ENCODE measurements around the gene HRH1. TPM values are rescaled to one million over a fixed set of nuclear protein-coding genes. Genes with fewer than 3 reads are reported as not detected.

HRH1 gene
- polyA plus RNA-seq, 3 donors: 0.08 to 0.24 TPM; not detected in 1

DNA sequence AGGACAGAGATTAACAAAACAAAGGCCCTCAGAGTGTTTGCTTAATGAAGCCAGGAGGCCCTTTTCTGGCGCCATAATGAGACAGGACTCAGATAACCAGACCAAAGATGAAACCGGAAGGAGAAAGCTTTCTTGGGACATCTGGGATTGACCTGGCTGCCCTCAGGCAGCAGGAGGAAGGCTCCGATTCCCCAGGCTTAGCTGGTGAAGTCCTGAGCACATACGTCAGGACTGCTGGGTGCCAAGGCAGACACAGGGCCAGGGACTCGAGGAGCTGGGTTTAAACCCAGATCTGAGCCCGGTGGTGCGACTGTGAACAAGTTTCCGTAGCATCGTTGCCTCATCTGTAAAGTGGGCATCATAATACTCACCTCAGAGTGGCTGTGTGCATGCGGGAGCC is 36.7 kb upstream of the HRH1 start:
- H4K20me1 ChIP-seq (ENCODE audit: insufficient read depth, low read length): no peaks in the 10 kb centered on the region
- H3K4me1 ChIP-seq (ENCODE audit: control insufficient read depth in 1 of 2, insufficient read depth in 2 of 2, low read length in 2 of 2): no peaks in the 10 kb centered on the region
- peaks cover 0 to 2% of the 10 kb centered on the region in 2 donors for H3K27me3 ChIP-seq (ENCODE audit: control insufficient read depth in 2 of 2, insufficient read depth in 2 of 2, low read length in 2 of 2)
- H3K27ac Mint-ChIP-seq: no peak overlapping the region
- no peak overlapping the region for H3K27ac ChIP-seq (ENCODE audit: low read depth in 1 of 2, low read length in 2 of 2)
- no peak overlapping the region for H3K4me2 ChIP-seq (replicated peaks; ENCODE audit: extremely low read depth, low read length, poor library complexity, severe bottlenecking)
- H3K27me3 Mint-ChIP-seq (ENCODE audit: low read depth in 3 of 3): peaks cover 8 to 15% (median 9%) of the 10 kb centered on the region in 3 donors
- WGBS (ENCODE audit: insufficient coverage): 94% methylated on average over 10 of the region's 10 CpGs
- no peak overlapping the region for H2AFZ ChIP-seq (ENCODE audit: insufficient read depth, low read depth, low read length, poor library complexity, severe bottlenecking)
- H3K4me3 Mint-ChIP-seq: no peak overlapping the region
- no peaks in the 10 kb centered on the region for H3K36me3 Mint-ChIP-seq
- DNase-seq: no peak
- no peak overlapping the region for H3K4me3 ChIP-seq (replicated peaks in 1 of 3; ENCODE audit: low read depth in 2 of 3, low read length in 3 of 3)
- H3K79me2 ChIP-seq (ENCODE audit: insufficient read depth, low read length): no peaks in the 10 kb centered on the region
- H3K9me3 ChIP-seq (replicated peaks in 1 of 2; ENCODE audit: control insufficient read depth in 1 of 2, insufficient read depth in 1 of 2, low read length in 2 of 2): no peaks in the 10 kb centered on the region
- H3K9ac ChIP-seq (ENCODE audit: insufficient read depth, low read length, poor library complexity, severe bottlenecking): no peak overlapping the region
- peaks cover 0 to 9% (median 2%) of the 10 kb centered on the region in 7 donors for H3K9me3 Mint-ChIP-seq
- no peaks in the 10 kb centered on the region for H3K4me1 Mint-ChIP-seq
- H3K36me3 ChIP-seq (replicated peaks in 1 of 2; ENCODE audit: control insufficient read depth in 1 of 2, insufficient read depth in 2 of 2, low read length in 2 of 2): no peaks in the 10 kb centered on the region
- intact Hi-C loops (cut with micrococcal nuclease): no loop called here
- TF ChIP-seq, protein P1, sequence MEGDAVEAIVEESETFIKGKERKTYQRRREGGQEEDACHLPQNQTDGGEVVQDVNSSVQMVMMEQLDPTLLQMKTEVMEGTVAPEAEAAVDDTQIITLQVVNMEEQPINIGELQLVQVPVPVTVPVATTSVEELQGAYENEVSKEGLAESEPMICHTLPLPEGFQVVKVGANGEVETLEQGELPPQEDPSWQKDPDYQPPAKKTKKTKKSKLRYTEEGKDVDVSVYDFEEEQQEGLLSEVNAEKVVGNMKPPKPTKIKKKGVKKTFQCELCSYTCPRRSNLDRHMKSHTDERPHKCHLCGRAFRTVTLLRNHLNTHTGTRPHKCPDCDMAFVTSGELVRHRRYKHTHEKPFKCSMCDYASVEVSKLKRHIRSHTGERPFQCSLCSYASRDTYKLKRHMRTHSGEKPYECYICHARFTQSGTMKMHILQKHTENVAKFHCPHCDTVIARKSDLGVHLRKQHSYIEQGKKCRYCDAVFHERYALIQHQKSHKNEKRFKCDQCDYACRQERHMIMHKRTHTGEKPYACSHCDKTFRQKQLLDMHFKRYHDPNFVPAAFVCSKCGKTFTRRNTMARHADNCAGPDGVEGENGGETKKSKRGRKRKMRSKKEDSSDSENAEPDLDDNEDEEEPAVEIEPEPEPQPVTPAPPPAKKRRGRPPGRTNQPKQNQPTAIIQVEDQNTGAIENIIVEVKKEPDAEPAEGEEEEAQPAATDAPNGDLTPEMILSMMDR (IDR thresholded peaks at IDR 0.05): no peak

- Histone ChIP-seq H3K9ac (ENCODE audit: insufficient read depth, low read length, poor library complexity, severe bottlenecking) (no peak overlapping the region), H3K27me3 (ENCODE audit: control insufficient read depth in 2 of 2, insufficient read depth in 2 of 2, low read length in 2 of 2) (peaks cover 0 to 2% of the 10 kb centered on the region in 2 donors), H3K4me1 (ENCODE audit: control insufficient read depth in 1 of 2, insufficient read depth in 2 of 2, low read length in 2 of 2) (no peaks in the 10 kb centered on the region), H2AFZ (ENCODE audit: insufficient read depth, low read depth, low read length, poor library complexity, severe bottlenecking) (no peak overlapping the region), H3K4me2 (replicated peaks; ENCODE audit: extremely low read depth, low read length, poor library complexity, severe bottlenecking) (no peak overlapping the region), H3K36me3 (replicated peaks in 1 of 2; ENCODE audit: control insufficient read depth in 1 of 2, insufficient read depth in 2 of 2, low read length in 2 of 2) (no peaks in the 10 kb centered on the region), H3K4me3 (replicated peaks in 1 of 3; ENCODE audit: low read depth in 2 of 3, low read length in 3 of 3) (no peak overlapping the region), H3K9me3 (replicated peaks in 1 of 2; ENCODE audit: control insufficient read depth in 1 of 2, insufficient read depth in 1 of 2, low read length in 2 of 2) (peaks cover 0 to 4% of the 10 kb centered on the region in 2 donors), H3K27ac (ENCODE audit: low read depth in 1 of 2, low read length in 2 of 2) (no peak overlapping the region), H4K20me1 (ENCODE audit: insufficient read depth, low read length) (no peaks in the 10 kb centered on the region), H3K79me2 (ENCODE audit: insufficient read depth, low read length) (no peaks in the 10 kb centered on the region)
- Mint-ChIP-seq H3K9me3 (peaks cover 0 to 9% (median 4%) of the 10 kb centered on the region in 7 donors), H3K36me3 (no peaks in the 10 kb centered on the region), H3K4me1 (no peaks in the 10 kb centered on the region), H3K27me3 (ENCODE audit: low read depth in 3 of 3) (peaks cover 8 to 13% (median 9%) of the 10 kb centered on the region in 3 donors), H3K27ac (no peak overlapping the region), H3K4me3 (no peak overlapping the region)
- TF ChIP-seq, protein P1 (IDR thresholded peaks at IDR 0.05): no peak
- 82% methylated on average over 8 of the region's 8 CpGs for WGBS (ENCODE audit: insufficient coverage)
- intact Hi-C loops (cut with micrococcal nuclease): no loop called here
- no peak for DNase-seq
These were observed 36.1 kb upstream of the HRH1 start for GRCh38 chr3:11118181-11118682.

All from CD14-positive monocyte (primary cell).